NCI-H1105 treated with DMSO at 0.1 percent for 48 hours (cell line): ENCODE results near the gene MC5R.
A peak's percentile ranks its signal among the peaks of the same experiment; 100 is the strongest.

Source experiments
- DNase-seq: peaks from one replicate; lab custom pipeline; 2025; lab: John Stamatoyannopoulos, UW

The MC5R gene

DNA sequence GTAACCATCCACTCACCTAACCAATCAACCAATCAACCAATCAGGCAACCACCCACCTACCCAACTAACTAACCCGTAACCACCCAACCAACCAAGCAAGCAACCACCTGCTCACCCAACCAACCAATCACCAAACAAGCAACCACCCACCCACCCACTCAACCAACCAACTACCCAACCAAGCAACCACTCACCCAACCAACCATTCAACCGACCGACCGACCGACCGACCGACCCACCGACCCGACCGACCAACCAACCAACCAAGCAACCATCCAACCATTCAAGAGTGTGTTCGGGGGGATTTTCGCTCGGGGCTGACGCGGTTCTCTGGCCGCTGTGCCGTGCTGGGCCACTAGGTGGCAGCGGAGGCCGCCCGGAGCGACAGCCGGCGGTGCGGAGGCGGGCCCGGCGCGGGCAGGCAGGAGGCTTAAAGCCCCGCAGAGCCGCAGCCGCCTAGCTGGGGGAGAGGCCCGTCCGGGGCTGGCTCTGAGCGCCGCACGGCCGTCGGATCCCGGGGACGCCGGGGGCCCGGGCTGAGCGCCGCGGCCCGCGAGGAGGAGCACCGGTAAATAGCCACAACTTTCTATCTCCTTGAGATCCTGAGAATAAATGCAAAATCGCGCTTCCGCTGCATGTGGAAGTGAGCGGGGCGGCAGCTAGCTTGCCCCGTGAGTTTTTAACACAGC is at the start of gene MC5R:
Gene MC5R, plus strand, starts transcription at position 443 of the 689 bp plus-strand sequence. CDS start 1,617 bp downstream, outside the sequence.
- DNase-seq = peak; percentile 54

DNA sequence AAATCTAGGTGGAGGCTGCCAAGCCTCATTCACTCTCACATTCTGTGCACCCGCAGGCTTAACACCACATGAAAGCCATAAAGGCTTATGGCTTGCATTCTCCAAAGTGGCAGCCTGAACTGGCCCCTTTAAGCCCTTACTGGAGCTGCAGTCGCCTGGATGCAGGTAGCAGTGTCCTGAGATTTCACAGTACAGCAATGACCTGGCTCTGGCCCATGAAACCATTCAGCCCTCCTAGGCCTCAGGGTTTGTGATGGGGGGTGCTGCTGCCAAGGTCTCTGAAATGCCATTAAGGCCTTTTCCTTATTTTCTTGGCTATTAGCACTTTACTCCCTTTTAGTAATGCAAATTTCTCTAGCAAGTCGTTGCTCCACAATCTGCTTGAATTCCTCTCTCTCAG is 48.9 kb upstream of the MC5R start:
- no peak for DNase-seq

DNA sequence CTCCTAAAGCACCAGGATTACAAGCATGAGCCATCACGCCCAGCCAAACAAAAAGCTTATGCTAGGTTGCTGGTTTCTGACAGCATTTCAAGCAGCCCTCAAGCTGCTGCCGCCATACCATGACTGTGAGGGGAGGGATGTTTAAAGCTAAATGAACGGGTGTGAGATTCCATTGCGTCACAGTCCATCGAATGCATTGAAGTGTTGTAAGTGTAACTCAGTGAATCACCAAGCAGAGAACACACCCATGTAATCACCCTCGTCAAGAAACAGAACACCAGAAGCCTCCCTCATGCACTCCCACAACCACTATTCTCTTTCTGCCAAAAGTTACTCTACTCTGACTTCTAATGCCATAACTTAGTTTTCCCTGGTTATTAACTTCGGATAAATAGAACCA is 32.8 kb upstream of the MC5R start:
- no peak for DNase-seq

DNA sequence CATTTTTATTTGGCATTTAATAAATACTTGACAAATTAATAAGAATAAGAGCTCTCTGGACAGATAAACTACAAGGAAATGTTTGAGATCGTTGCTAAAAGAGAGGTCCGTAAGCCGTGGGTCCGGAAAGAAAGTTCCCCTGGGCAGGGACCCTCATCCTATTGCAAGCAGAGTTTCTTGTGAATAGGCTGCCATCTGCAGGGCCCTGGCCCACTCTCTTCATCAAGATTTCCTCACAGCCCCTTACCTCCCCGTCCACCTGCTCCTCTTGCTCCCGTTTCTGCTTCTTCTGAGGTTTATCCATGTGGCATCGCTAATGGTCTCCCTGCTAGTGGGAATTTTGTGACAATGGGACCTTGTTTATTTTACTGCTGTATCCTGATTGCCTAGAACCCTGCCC is 30.1 kb upstream of the MC5R start:
- no peak for DNase-seq

DNA sequence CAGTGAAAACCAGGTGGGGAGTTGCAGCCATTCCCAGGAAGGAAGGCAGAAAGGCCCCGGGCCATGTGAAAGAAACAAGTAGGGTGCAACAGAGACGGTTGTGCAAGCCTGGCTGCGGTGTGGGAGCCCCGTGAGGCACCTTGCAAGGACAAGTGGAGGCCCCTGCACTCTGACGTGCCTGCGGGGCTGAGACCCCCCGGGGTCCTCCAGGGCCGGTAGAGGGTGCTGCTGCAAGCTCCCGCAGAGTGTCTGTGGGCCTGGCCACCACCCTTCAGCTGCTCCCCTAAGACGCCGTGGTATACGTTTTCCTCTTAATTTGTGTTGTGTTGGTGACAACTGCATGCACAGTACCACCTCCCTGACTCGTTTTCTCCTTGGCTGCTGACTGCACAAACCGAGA is 27.4 kb upstream of the MC5R start:
- DNase-seq = no peak

DNA sequence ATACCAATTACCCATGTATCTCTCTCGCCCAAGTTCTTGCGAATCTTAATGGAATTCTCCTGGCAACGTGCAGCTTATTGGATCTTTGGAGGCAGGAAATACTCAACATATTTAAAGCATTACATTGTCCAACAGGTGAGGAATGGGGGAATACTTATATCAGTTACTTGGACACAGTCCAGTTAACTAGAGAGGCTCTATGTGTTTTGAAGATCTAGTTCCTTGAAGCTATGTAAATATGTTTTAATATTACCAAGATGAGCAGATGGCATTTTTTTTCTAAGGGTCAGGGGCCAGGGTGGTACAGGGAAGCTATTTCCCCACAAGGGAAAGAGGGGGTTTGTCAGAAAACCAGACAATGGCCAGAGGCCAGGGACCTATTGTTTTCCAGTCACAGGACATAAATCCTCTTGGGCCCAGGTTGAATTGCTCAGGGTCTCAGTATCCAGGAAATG is 26.8 kb upstream of the MC5R start:
- DNase-seq = no peak

DNA sequence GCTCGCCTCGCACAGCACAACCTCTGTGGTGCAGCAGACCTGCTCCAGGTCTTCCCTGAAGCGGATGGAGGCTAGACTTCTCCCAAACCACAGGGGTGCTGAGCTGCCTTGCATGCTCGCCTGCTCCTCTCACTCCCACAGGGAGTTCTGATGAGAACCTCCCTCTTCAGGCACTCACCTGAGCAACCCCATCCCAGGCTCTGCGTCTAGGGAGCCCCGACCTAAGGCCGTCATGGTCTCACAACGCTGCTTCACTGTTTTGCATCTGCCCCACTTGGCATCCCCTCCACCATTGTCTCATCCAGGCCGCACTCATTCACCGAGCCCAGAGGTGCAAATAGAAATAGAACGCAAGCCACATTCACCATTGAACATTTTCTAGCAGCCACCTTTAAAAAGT is 24.6 kb upstream of the MC5R start:
- no peak for DNase-seq

DNA sequence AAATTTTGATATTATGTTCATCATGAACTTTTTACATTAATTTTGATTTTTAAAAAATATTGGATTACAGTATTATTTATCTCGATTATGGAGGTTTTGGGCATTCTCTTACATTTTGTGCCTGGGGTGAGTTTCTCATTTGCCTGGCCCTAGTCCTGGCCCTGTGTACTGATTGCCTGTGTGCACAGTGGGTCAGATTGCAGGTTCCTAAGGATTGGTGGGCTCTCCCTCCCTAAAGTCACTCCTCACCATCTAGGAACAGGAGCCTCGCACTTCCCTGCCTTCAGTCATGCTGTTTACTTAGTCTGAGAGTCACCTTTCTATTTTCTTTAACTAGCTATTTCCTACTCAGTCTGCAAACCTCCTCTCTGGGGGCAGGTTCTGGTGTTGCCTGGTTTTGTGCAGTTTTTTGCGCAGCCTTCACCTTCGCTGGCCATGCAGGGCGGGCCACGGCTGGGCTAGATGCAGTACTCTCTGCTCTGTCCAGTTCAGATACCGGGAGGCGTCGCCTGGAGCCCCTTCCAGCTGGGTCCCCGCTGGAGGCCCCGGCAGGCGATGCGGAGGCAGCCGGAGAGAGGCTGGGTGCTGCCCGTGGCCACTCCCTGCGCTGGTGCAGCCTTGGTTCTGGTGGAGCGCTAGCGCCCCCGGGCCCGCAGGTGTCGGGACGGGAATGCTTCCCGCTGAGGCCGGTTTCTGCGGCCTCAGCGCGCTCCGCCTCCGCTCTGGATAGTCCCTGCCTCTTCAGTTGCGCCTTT is 23.3 kb upstream of the MC5R start:
- peak; percentile 46 for DNase-seq

DNA sequence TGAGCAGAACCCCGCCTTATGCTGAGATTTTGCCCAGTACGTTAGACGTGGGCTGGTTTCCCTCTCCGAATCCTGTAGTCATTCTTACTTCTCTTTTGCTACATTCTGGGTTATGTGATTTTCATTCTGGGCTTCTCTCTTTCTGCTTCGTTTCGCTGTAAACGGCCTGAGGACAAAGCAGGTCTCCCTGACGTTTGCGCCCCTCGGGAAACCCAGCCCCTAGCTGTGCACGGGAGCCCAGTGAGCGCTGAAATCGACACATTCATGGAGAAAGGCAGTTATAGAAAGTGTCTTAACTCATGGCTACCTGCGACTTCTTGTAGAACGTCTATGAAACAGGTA is 22.7 kb upstream of the MC5R start:
- DNase-seq = no peak

DNA sequence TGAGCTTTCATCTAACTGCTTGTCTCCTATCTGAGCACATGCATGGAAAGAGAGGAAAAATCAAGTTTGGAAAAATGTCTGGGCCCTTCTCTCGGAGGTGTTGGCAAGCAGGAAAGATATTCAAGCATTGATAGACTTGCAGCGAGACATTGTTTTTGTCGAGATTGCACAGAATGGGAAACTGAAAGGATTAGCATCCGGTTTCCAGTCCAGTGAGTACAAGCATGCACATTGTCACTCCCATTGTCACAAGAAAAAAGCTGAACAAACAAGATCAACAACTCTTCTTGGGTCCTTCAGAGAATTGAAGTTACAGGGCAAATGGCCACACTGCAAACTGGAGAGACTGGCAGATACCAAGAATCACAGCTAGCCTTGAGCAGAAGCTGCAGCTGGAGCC is 19.6 kb upstream of the MC5R start:
- no peak for DNase-seq

DNA sequence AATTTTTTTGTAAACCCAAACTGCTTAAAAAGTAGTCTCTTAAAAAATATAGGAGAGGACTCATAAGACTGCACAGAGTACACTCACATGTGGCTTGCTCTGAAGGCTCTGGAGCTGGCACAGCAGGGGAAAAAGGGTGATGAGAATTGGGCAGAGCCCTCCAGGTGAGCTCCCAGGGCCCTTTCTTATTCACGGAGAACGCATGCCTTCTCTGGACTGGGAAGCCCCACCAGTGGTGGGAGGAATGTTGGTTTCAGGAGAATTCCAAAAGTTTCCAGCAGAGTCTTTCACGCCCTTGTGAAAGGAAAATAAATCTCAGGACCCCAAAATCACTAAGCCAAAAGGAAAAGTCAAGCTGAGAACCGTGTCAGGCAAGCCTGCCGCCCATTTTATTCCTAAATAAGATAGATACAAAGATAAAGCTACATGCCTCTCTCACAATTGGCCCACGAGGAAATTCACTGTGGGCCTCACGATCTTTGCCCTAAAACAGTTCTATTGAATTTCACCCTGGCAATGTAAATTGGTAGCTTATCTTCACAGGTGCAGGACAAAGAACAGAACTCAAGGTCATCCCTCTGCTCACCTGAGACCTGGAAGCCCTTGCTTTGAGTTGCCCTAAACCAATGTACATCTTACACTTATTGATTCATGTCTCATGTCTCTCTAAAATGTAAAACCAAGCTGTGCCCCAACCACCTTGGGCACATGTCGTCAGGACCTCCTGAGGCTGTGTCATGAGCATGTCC is 15.5 kb upstream of the MC5R start:
- no peak for DNase-seq

DNA sequence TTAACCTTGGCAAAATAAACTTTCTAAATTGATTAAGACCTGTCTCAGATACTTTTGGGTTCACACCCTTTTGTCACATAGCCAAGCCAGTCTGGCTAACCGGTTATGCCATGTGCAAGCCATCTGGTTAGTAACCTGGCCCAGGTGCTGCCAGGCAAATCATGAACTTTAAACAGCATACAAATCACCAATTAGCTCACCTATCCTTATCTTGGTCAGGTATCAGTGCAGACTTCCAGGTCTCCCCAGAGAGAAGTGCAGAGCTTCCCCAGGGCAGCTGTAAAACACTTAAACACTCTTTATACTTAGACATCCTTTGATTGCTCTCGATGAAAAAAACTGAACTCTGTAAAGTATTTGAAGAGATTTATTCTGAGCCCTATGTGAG is 14.9 kb upstream of the MC5R start:
- no peak for DNase-seq

DNA sequence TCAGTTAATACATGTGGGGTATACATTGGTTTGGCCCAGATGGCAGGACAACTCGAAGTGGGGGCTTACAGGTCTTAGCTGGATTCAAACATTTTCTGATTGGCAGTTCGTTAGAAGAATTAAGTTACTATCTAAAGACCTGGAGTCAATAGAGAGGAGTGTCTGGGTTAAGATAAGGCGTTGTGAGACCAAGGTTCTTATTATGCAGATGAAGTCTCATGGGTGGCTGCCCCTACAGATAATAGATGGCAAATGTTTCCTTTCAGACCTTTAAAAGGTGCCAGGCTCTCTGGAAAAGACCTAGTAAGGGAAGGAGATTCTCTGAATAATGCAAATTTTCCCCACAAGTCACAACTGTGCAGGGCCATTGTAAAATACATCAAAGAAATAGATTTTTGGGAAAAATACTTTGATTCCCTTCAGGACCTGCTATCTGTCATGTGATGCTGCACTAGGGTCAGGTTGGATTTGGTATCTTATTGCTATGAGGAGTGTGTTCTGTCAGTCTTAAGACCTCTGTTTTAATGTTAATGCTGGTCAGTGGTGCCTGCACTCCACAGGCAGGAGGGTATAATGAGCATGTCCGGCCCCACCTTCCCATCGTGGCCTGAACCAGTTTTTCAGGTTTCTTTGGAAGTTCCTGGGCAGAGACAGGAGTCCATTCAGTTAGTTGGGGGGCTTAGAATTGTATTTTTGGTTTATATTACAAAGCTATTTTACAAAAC is 14.3 kb upstream of the MC5R start:
- DNase-seq = no peak

DNA sequence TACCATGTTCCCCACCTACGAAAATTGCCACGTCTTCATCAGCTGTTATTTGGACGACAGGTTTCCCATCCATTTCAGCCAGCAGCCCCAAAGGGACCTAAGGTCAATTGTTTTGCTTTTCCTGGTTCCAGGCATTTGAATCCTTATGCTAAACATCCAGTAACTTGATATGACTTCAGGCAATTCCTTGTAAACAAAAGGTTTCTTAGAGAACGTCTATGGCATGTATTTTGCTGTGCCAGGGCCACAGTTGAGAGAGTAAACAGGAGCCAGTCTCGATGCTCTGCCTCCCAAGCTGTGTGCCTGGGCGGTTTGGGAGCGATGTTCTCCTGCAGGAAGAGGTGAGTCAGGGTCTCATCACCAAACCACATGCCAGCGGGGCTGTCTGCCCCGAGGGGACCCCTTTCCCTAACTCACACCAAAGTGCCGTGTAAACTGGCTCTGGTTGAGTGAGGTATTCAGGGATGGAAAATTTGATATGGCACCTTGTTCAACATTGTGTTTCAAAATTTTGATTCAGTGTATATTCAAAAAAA is 12.9 kb upstream of the MC5R start:
- DNase-seq = no peak

DNA sequence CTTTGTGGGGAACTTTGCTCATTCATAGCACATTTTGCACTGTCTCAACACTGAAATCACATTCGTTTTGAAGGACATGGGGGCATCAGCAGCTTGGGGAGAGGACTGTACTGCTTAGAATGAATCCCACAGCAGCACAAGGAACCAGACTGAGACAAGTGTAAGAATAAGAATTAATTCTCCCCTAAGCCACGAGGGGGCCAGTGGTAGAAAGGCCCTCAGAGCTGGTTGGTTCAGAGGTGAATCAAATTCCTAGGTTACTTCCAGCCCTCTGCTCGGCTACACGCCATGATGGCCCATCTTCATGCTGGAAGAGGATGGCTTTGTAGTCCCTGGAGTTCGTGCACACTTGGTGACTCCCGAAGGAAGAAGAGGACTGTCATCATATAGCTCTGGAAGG is 12.0 kb upstream of the MC5R start:
- no peak for DNase-seq

DNA sequence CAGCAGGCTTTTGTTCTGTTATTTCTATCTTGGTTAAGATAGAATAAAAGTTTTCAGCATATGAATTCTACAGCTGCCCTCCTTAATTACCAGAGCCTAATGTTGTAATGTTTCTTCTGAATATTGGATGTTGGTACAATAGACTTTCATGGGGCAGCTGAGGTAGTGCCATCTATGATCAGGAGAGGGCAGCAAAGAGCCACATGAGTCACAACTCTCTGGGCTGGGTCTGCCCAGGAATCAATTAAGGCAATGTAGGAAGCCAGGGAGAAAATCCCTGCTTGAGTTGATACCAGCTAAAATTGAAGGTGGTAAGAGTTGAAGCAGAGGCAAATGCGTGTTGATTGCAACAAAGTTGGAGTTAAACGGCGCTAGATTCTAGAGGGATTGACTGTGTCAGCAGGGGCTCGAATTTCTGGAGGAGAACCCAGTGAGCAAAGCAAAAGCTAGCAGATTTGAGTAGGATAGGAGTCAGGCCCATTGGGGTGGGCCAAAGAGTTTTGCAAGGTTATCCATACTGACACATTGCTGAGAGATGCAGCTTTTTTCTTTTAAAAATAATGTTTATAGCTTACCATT is 10.6 kb upstream of the MC5R start:
- DNase-seq = peak; percentile 54

DNA sequence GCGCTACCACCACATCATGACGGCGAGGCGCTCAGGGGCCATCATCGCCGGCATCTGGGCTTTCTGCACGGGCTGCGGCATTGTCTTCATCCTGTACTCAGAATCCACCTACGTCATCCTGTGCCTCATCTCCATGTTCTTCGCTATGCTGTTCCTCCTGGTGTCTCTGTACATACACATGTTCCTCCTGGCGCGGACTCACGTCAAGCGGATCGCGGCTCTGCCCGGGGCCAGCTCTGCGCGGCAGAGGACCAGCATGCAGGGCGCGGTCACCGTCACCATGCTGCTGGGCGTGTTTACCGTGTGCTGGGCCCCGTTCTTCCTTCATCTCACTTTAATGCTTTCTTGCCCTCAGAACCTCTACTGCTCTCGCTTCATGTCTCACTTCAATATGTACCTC is 2.3 kb downstream of the MC5R start:
- DNase-seq = no peak

DNA sequence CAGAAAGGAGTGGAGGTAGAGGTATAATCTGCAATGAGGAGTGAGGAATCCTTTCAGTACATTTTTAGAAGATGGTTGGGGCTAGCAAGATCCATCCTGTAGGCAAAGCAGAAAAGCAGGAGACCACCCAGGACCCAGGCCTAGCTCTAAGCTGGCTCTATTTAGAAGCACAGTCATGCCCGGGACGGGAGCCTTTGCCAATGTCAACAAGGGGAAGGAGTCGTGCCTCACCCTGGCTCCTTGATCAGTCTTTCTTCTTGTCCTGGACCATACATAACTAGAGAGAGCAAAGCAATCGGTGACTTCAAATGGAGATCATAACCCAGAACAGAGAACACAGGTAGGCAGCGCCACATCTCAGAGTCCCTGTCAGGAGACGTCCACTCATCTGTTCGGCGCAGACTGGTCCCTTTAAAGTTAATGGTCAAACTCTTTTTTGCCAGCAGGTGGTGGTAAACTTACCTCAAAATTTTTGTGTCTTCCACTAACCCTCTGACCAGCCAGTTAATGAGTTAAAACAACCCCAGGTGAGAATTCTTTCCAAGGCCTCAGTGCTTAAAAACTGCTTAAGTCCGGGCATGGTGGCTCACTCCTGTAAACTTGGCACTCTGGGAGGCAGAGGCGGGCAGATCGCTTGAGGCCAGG is 8.0 kb downstream of the MC5R start:
- DNase-seq = peak; percentile 9

DNA sequence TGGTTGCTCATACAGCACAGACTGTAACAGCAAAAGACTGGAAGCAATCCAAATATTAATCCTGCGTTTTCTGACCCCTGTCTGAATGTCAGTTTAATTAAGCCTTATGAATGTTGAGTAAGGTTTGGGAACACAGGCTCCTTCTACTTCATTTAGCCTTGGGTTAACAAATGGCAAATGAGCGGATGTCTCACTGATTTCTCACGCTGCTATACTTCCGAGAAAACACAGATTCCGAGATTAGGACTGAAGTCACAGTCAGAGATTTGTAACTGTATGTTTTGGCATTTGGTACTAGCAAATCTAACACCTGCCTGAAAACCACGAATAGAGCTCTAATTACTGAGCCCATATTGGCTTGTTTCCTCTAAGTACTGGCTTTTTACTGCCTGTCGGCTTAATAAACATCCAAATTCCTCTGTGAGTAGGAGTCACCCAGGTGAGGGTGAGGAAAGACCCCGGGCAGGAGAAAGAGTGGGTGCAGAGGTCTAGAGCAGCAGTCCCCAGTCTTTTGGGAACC is 10.6 kb downstream of the MC5R start:
- no peak for DNase-seq

DNA sequence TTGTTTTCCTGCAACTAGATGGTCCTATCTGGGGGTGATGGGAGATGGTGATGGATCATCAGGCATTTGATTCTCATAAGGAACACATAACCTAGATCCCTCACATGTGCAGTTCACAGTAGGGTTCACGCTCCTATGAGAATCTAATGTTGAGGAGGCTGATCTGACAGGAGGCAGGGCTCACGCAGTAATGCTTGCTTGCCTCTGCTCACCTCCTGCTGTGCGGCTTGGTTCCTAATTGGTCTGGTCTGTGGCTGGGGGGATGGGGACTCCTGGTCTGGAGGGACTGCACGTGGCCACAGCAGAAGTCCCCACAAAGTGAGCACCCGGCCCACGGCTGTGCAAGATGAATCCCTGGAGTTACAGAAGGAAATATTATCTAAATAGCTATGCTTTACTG is 11.3 kb downstream of the MC5R start:
- DNase-seq = no peak

DNA sequence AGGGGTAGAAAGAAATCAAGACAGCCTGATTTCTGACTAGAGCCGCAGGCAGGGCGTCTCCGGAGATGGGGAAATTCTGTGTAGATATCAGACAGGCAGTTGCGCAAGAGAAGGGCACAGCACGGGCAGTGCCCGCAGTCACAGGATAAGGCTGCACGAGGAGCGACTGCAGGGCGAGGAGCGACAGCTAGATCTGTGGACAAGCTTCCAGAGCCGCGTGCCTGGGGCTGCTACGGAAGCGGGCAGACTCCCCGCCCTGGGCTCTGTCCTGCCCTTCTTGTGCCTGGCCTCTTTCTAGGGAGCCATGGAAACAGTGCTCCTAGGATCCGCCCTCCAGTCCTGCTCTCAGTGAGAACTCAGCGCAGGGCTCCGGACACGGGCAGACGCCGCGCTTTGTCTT is 12.6 kb downstream of the MC5R start:
- DNase-seq = no peak
